Fibroblast of skin of right quadriceps (primary cell): Measurements from ENCODE around the gene SCNM1.
"Not testable (repeated sequence)": the region's sequence is repeated elsewhere in the genome, so short reads cannot be mapped to it uniquely, and the experiment has no call there.

ENCODE experiments used
- DNase-seq: peaks from one replicate; pipeline ENCODE4 v3.0.0-alpha.2; 2013

SCNM1 gene

DNA sequence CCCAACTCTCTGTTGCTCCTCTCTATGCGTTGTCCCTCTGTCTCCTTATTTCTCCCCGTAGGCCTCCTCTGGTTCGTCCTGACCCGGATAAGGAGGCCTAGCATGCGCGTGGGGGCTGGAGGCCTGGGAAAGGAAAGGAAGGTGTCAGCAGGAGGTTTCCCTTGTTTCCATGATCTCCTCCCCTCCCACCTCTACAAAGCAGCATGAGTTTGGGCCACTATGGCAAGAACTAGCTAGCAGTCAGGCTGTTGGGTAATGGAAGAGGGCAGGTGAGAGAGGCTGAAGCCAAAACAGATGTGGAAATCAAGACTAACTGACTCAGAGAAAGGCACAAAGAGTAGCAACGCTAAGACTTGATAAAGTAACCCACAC, 18.8 kb upstream of the SCNM1 start:
- DNase-seq = no peak

DNA sequence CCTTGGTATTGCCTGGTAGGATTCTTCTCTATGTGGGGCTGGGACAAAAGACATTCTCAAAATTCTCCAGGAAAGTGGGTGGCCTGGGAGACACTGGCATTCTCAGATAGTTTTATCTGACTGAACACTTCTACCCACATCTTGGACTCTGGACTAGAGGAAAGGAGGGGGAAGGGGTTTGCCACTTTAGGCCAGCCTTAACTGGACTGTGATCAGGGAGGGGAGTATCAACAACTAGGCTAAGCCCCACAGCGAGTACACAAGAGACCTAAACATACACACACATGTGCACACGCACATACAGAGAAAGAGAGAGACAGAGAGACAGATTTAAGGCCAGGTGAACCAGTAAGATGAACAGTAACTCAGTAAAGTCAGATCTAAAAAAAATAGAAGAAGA, 18.3 kb upstream of the SCNM1 start:
- no peak for DNase-seq

DNA sequence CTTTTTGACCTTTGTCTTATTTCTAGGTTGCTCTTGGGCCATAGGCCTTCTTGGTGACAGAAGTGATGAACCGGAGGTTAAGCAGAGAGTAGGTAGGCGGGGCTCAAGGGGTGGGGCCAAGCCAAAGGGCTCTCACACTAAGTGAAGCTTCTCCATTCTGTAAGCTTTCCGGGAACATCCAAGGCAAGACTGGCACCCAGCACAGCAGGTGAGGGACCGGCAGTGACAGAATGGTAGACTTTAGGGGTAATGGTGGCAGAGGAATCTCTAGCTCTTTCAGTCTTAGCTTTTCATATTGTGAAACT, 9.5 kb upstream of the SCNM1 start, which contains the start of gene TNFAIP8L2:
Gene TNFAIP8L2 (plus strand): TSS at position 135 of the 305 bp plus-strand sequence. CDS start 2,049 bp downstream, outside the sequence.
- DNase-seq = no peak

DNA sequence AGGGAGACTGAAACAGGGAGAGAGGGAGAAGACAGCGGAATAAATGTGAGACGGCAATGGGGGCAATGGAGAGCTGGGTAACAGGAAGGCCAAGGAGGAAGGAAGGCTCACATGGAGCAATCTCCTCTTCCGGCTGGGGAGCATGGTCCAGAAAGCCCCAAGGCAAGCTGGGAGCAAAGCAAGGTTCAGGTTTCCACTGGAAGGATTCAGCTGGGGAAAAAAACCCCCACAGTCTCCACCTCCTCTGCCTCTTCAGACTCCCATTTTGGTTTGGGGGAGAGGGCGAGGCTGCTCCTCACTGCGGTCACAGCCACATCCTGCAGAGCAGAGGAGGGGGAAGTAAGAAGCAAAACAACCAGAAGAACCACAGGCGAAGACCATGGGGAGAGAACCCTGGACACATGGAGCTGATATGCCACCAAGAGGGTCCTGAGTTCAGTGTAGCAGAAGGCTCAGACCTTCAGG, 8.8 kb upstream of the SCNM1 start:
- DNase-seq = no peak

DNA sequence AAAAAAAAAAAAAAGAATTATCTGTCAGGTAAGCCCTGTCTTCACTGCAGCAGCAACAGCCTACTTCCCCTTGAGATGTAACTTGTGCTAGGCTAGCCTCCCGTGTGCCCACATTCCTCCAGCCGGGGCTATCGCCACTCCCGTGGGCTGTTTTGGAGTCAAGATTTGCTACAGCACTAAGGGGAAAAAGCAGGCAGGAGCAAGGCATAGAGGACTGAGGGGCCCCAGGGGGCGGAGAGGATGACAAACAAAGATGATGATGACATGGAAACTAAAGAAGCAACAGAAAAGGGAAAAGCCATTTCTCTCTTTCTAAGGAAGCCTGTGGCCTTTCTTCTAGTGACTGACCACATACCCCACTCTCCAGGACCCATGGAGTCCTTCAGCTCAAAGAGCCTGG, 7.6 kb upstream of the SCNM1 start:
- DNase-seq = no peak

DNA sequence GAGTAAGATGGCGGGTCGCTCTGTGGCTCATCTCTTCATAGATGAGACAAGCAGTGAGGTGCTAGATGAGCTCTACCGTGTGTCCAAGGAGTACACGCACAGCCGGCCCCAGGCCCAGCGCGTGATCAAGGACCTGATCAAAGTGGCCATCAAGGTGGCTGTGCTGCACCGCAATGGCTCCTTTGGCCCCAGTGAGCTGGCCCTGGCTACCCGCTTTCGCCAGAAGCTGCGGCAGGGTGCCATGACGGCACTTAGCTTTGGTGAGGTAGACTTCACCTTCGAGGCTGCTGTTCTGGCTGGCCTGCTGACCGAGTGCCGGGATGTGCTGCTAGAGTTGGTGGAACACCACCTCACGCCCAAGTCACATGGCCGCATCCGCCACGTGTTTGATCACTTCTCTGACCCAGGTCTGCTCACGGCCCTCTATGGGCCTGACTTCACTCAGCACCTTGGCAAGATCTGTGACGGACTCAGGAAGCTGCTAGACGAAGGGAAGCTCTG, 7.1 kb upstream of the SCNM1 start:
- no peak for DNase-seq

DNA sequence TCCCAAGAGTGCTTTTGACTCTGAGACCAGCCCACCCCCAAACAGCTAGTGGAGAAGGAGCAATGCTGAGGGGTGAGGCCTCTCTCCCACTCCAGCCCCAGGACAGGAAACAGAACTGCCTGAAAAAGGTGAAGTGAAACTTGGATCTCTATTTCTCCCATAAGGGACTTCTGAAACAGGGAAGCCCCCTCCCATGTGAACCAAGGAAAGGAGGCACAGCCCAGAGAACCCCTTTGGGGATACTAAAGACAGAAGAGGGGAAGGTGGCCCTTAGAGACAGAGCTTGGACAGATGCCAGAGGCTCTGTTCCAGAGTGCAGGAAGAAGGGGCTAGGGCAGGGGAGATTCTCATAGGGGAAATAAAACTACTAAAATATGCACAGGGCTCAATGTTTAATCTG, 6.6 kb upstream of the SCNM1 start:
- DNase-seq = no peak

DNA sequence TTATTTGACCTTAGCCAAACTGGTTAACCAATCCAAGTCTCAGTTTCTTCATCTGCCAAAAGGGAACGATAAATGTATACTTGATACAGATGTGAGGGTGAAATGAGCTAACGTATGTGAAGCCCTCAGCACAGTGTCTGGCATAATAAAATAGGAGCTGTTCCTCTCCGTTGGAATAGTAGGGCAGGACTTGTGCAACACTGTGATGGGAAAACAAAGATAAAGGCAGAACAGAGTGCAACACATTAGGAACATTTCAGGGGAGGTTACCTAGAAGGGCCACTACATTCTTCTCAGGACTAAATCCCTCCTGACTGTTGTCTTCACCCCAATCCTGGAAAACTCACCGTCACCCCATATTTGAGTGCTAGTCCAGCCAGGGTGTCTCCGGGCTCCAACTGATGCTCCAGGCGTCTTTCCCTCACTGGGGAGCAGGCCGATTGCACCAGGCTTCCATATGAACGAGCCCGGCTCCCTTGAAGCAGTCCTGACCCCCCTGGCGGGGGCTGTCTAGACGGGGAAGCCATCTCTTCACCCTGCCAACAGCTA, 1.1 kb upstream of the SCNM1 start:
- no peak for DNase-seq

DNA sequence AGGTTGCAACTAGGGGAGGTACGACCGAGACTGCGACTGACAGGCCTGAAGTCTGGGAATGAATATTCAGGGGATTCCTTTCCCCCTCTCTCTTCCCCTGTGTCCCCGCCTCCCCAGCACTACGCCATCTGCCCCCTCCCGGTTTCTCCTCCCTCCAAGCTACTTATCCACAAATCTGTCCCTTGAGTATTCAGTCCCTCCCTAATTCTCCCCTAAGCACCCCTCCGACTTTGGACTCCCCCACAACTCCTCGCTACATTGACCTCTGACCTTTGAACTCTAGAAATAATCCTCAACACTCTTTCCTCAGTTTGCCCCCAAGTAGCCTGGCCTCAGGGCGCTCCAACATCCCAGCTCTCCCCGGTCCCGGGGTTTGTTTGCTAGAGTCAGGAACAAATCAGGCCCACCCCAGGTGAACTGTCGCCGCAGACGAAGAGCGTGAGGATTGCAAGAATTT, 635 bp upstream of the SCNM1 start:
- peak; percentile 61 for DNase-seq

DNA sequence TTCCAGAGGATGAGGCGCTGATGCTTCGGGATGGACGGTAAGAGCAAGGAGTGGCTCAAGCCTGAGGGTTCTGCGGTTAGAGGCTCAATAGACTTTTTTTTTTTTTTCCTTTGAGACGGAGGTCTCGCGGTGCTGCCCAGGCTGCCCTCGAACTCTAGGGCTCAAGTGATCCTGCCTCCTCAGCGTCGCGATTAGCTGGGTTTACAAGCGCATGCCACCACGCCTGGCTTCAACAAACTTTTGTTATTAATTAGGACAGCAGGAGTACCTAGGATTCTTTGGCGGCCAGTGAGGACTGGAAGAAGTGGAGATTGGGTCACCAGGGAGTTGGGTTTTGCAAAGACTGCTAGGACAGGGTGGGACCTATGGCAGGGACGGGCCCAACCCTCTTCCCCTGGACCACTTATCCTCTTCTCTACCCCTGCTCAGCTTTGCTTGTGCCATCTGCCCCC, 587 bp downstream of the SCNM1 start:
- peak; percentile 55 for DNase-seq

DNA sequence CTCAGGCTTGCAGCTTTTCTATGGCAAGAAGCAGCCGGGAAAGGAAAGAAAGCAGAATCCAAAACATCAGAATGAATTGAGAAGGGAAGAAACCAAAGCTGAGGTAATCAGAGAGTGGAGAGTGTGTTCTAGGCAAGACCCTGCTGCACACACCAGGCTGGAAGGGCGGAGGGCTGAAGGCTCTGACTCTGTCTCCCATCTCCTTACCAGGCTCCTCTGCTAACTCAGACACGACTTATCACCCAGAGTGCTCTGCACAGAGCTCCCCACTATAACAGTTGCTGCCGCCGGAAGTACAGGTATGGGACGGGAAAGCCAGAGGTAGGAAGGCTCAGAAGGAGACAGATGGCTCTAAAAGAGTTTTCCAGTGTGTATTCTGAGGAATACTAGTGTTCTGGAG, 1.2 kb downstream of the SCNM1 start:
- DNase-seq = no peak

DNA sequence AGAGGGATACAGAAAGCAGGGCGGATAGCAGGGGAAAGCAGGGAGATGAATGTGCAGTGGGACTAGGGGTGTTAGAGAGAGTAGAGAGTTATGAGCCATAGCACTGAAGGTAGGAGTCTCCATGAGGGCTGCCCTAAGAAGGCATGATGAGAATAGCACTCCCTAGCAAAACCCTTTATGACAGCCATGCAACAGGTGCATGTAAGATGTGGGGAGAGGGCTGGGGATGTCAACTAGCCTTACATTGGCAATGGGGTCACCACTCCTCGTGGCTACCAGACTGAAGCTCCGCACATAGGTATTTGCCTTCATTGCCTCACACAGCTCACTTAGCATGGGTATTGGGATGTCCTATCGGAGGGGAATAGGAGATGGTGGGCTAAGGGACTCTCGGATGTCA, 5.2 kb downstream of the SCNM1 start:
- no peak for DNase-seq

DNA sequence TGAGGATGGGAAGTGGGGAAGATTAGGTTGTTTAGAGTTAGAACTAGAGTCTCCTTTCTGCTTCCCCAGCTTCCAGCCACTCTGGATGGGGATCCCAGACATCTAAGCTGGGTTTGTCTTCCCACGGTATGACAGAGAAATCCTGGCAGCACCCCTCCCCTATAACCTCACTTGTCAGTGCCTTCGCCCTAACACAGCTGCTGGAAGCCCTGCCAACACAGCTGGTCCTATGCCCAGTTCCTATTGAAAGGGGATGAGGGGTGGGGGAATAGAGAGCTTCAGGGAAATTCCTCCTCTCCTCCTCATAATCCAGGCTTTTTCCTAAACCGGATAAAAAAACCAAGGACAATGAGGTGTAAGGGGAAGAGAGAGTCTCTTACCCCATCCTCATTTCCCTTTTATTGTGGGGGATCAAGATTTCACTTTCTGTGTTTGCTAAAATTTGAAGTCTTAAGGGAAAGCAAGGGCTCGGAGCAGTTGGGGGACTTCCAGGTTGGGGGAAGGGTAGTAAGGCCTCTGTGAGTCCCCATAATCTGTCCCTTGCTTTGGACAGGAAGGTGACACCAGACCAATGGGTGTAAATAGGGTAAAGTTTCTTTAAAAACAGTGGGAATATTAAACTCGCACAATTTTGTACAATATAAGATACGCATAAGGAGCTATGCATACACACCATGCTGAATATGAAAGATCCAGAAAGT, 9.2 kb downstream of the SCNM1 start:
- DNase-seq = no peak

DNA sequence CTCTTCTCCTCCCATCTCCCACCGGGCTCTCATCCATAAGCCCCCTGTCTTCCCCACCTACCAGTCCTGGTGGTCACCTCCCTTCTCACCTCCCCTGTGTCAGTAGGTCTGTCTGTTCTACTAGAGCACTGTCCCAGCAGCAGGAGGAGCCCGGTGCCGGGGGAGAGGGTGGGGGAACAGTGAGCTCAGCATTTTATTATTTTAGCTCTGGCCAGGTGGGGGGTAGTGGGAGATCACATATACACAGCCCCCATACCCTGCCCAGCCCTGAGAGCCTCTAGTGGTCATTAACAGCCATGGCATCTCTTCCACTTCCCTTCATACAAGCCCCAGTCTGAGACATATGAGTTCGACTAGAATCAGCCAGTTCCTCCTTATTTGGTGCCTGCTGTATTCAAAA, 9.9 kb downstream of the SCNM1 start, which contains the start of gene TMOD4:
Gene TMOD4 (minus strand): TSS at position 119 of the 400 bp plus-strand sequence. CDS start 1,106 bp downstream, outside the sequence.
- DNase-seq = peak; percentile 12

DNA sequence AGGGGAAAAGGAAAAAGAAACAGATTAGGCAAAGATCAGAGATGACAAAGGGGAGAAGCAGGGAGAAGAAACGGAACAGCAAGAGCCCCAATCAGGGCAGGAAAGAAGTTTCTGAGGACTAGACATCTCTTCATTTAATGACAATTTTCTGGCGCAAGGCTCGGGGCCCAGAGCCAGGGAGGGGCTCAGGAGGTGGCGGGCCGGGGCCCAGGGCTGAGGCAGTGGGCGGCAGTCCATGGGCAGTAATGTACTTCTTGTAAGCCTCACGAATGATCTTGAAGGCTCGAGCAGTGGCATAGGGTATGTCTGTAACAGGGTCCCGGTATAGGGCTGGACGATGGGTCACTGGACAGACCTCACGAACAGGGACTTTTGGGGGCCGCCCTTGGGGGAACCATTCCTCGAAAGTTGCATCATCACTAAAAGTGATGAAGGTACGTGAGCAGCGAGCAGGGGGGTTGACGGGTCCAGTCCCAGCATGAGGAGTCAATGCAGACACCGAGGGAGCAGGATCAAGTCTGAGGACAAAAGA, 10.6 kb downstream of the SCNM1 start:
- no peak for DNase-seq

DNA sequence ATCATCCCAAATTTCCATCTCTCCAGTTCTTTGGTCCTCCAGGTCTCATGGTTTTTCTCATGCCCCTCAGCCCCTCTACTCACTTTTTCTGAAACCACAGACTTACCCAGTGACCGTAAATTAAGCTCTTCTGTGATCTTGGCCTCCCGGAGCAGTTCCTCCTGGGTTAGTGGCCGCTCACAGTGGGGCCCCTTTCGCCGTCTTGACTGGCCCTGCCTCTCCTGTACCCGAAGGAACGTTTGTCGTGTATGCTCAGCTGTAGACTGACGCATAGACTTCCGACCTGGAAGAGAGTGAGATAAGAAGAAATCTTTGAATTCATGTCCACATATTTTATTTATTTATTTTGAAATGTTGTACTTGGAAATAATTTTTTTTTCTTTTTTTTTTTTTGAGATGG, 18.3 kb downstream of the SCNM1 start:
- no peak for DNase-seq

DNA sequence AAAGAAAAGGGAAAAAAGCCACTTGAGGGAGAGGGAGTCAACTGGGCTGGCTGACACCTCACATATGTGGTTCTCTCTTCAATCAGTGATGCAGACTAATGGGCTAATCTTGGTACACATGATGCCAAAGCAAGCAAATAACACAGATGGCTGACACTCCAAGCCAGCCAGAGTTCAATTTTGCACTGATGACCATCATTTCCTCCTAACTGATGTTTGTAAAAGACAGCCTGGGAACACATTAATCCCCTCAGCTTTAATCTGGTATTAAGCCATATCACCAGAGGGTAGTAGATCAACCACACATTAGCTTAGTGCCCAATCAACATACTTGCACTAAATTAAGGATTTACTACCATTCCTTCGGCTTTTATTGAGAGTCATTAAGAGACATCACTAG, 21.3 kb downstream of the SCNM1 start:
- DNase-seq = no peak

DNA sequence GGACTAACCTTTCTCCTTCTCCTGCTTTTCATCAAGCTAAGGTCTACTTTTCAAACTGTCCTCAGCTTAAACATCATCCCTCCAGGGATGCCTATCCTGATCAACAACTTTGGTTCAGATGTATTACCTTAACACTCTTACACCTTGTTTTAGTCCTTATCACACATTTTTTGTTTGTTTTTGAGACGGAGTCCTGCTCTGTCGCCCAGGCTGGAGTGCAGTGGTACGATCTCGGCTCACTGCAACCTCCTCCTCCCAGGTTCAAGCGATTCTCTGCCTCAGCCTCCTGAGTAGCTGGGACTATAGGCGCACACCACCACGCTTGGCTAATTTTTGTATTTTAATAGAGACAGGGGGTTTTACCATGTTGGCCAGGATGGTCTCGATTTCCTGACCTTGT, 22.7 kb downstream of the SCNM1 start:
- not testable (repeated sequence) for DNase-seq

DNA sequence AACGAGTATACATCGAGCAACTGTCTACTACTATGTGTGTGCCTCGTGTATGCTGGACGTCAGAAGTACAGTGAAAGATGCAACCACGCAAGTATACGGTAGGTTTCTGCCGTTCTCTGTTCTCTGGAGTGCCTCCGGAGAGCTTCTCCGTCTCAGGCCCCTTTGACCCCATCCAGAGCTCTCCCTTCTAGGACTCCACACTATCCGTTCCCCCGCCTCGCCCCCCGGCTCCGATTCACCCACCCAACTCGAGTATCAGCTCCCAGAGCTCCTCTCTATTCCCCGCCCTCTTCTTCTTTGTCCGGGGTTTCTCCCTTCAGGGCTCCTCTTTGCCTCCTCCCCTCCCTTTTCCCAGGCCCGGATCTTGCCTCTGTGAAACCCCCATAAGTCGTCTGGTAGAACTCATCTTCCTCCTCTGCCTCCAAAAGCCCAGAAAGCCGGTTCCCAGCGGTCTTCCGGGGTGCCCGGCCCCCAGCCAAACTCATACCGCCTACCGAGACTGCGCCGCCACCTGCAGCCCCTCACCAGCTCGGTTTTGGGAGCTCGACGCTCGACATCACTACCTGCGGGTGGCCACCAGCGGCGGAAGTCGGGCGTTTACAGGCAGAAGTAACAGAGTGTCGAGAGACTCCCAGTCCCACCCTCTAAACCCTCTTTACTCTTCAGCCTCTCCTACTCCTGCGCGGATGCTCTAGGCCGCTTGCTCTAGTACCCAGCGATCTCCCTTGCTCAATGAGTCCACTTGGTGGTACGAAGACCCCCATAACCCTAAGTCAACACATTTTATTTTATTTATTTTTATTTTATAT, 23.9 kb downstream of the SCNM1 start, which contains the start of gene VPS72:
Gene VPS72 (minus strand): TSS at position 561 of the 809 bp plus-strand sequence. CDS start 76 bp downstream, at position 485.
- peak; percentile 89 for DNase-seq

DNA sequence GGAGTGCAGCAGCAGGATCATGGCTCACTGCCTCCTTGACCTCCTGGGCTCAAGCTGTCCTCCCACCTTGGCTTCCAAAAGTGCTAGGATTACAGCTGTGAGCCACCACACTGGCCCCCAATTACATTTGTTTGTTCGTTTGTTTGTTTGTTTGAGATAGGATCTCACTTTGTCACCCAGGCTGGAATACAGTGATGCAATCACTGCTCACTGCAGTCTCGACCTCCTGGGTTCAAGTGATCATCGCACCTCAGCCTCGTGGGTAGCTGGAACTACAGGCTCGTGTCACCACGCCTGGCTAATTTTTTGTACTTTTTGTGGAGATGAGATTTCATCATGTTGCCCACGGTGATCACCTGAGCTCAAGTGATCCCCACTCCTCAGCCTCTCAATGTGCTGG, 26.1 kb downstream of the SCNM1 start:
- DNase-seq = no peak

DNA sequence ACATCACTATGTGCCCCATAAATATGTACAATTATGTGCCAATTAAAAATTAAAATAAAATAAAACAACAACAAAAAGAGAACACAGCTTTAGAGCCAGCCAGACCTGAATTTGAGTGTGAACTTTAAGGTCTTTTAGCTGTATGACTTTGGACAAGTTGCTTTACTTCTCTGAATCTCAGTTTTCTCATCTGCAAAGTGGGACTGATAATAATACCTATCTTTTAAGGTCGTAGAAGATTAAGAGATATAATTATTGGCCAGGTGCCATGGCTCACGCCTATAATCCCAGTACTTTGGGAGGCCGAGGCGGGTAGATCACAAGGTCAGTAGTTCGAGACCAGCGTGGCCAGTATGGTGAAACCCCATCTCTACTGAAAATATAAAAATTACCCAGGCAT, 27.4 kb downstream of the SCNM1 start:
- DNase-seq = no peak

DNA sequence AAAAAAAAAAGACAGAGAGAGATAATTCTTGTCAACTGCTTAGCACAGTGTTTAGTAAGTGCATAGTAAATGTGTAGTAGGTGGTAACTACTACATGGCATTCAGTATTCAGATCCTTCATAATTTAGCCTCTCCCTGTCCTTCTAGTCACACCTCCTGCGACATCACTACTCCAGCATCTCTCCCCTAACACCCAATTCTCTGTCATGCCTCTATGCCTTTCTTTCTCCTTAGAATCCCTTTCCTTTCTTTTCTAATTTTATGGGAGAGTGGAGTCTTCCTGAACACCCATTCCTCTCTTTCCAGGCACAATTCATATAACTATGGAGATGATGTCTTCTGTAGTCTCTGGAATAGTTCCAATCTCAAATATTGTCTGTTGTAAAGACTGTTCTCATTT, 27.9 kb downstream of the SCNM1 start:
- DNase-seq = no peak

DNA sequence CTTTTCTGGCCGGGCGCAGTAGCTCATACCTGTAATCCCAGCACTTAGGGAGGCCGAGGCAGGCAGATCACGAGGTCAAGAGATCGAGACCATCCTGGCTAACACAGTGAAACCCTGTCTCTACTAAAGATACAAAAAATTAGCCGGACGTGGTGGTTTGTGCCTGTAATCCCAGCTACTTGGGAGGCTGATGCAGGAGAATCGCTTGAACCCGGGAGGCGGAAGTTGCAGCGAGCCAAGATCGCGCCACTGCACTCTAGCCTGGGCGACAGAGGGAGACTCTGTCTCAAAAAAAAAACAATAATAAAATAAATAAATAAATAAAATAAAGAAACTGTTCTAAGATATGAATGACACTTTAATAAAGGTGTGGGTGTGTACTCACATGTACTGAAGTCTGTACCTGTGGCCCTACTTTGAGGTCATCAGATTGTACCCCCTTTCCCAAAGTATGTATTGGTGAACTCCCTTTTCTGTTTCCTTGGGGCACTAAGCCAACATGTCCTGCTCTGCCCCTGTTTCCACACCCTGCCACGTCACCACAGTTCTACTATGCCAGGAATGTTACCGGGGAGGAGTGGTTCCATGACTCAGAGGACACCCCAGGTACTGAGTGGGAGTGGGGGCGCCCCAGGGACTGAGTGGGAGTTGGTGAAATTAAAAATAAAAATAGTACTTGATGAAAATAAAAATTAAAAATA, 29.1 kb downstream of the SCNM1 start:
- DNase-seq = peak; percentile 90
